Activated CD8-positive, alpha-beta T cell treated with anti-CD3 and anti-CD28 coated beads for 36 hours (primary cell): ENCODE data around the gene OR8J1. TPM values are rescaled to one million over a fixed set of nuclear protein-coding genes. Genes with fewer than 3 reads are reported as not detected.

Experiments used
- ATAC-seq: fragments of 200-7000 bp; cut with Tn5 transposase; one replicate; pipeline ENCODE4 v1.10.0; 2021; ENCODE audit warnings: mild to moderate bottlenecking, moderate library complexity
- CTCF ChIA-PET: fragments of 350-600 bp; sonication (Branson Sonifier 250); formaldehyde crosslinking; loops from one replicate; lab custom pipeline; 2021; ENCODE audit warnings: antibody characterized with exemption; lab: Charles Lee
- POLR2A ChIA-PET: fragments of 350-600 bp; sonication (Branson Sonifier 250); formaldehyde crosslinking; loops from one replicate; lab custom pipeline; 2021; ENCODE audit warnings: antibody characterized with exemption; lab: Charles Lee
- DNase-seq: peaks from one replicate; pipeline ENCODE4 v3.0.0-alpha.2; 2020
- H3K27ac Mint-ChIP-seq: one replicate; pipeline ENCODE4 v1.8.0; 2021; ENCODE audit warnings: mild to moderate bottlenecking, mixed read lengths
- H3K27me3 Mint-ChIP-seq: one replicate; pipeline ENCODE4 v1.8.0; 2021; ENCODE audit warnings: mixed read lengths
- H3K36me3 Mint-ChIP-seq: one replicate; pipeline ENCODE4 v1.8.0; 2021; ENCODE audit warnings: low read depth, mixed read lengths
- H3K4me1 Mint-ChIP-seq: one replicate; pipeline ENCODE4 v1.8.0; 2021; ENCODE audit warnings: low read depth, mixed read lengths
- H3K4me3 Mint-ChIP-seq: one replicate; pipeline ENCODE4 v1.8.0; 2021; ENCODE audit warnings: mild to moderate bottlenecking, moderate library complexity, mixed read lengths
- H3K9me3 Mint-ChIP-seq: one replicate; pipeline ENCODE4 v1.8.0; 2021; ENCODE audit warnings: mixed read lengths
- CTCF ChIP-seq: fragments of 200-600 bp; IDR thresholded peaks from one replicate; pipeline ENCODE4 v1.8.0; 2022; ENCODE audit warnings: antibody characterized with exemption, mild to moderate bottlenecking
- intact Hi-C: fragments of 100-400 bp; cut with micrococcal nuclease; formaldehyde crosslinking; loops from one replicate; pipeline ENCODE4 v1.10.0; 2022
- total RNA-seq, 2 experiments: library from RNA; stranded (reverse); gene quantifications; one replicate each; pipeline ENCODE4 v1.2.3, GENCODE V29; 2021

OR8J1 gene
- total RNA-seq, 2 experiments from 2014 or later, result not detected

- TF ChIP-seq CTCF, result no peak
- no peak for ATAC-seq
- ChIA-PET POLR2A (no interaction called here), CTCF (no interaction called here)
- DNase-seq, result no peak
- Mint-ChIP-seq H3K27ac (no peak overlapping the region), H3K36me3 (no peaks in the 10 kb centered on the region), H3K9me3 (peaks cover 35% of the 10 kb centered on the region), H3K27me3 (no peaks in the 10 kb centered on the region), H3K4me1 (no peaks in the 10 kb centered on the region), H3K4me3 (no peak overlapping the region)
- intact Hi-C loops, result no loop called here
Measured at GRCh38 chr11:56340289-56340688, 13.8 kb upstream of the OR8J1 start.

DNA sequence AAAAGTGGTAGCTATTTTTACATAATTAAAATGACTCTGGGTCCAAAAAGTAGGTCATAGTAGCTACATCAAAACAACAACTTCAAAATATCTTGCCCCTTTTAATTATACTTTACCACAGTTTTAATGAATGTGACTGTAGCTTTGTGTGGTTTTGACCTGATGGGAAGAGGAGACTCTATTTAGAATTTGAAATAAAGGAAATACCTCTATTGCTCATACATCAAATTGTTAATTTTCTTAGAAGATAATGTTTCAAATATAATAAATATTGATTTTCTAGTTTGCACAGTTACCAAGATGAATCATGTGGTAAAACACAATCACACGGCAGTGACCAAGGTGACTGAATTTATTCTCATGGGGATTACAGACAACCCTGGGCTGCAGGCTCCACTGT, 8.4 kb upstream of the OR8J1 start, which contains the start of gene OR8K1:
Gene OR8K1 (plus strand): TSS at position 301 of the 400 bp plus-strand sequence. CDS start 0 bp downstream, at position 301.
- Mint-ChIP-seq H3K36me3 (no peaks in the 10 kb centered on the region), H3K4me3 (no peak within 1 kb of the TSS), H3K9me3 (peaks cover 15% of the 10 kb centered on the region), H3K4me1 (no peaks in the 10 kb centered on the region), H3K27ac (no peak within 1 kb of the TSS), H3K27me3 (no peaks in the 10 kb centered on the region)
- ChIA-PET POLR2A (no interaction called here), CTCF (no interaction called here)
- ATAC-seq, result no peak
- no peak for DNase-seq
- intact Hi-C loops, result no loop called here
- TF ChIP-seq CTCF, result no peak

DNA sequence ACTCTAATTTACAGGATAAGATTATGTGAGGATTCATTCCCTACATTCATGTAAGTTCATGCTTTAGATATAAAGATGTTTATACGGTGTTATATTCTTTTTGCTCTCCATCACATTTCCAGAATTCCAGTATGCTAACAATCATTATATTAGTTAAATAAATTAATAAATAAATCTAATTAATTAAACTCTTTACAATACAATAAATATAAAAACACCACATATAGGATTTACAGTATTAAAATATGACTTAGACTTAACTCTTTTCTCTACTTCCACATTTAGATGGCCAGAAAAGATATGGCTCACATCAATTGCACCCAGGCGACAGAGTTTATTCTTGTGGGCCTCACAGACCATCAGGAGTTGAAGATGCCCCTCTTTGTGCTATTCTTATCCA, 21.2 kb downstream of the OR8J1 start, which contains the start of gene OR8U1:
Gene OR8U1 (plus strand): TSS at position 301 of the 400 bp plus-strand sequence. CDS start 0 bp downstream, at position 301.
- no peak for TF ChIP-seq CTCF
- CTCF ChIA-PET, result no interaction called here

DNA sequence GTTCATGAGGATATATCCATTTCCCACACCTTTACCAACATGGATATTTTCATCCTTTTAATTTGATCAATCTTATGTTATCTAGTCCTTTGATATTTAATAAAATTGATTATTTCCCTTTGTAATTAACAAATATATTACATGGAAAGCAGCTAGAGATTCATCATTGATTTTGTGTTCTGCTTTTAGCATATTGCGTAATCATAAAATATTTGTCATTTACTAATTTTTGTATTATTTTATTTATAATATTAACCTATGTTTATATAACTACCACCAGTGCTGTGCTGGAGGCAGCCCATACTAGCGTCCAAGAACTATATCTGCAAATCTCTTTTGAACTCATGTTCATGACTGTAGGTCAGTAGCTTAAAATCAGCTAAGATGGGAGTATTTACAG, 26.0 kb downstream of the OR8J1 start:
- no peak for ATAC-seq
- intact Hi-C loops, result no loop called here
- no peaks in the 10 kb centered on the region for H3K27me3 Mint-ChIP-seq
- no peaks in the 10 kb centered on the region for H3K4me1 Mint-ChIP-seq
- ChIA-PET POLR2A (no interaction called here), CTCF (no interaction called here)
- H3K4me3 Mint-ChIP-seq, result no peak overlapping the region
- peaks cover 8% of the 10 kb centered on the region for H3K9me3 Mint-ChIP-seq
- DNase-seq, result no peak
- no peak for TF ChIP-seq CTCF
- no peak overlapping the region for H3K27ac Mint-ChIP-seq
- no peaks in the 10 kb centered on the region for H3K36me3 Mint-ChIP-seq

More for the DNA sequence above, 21.2 kb downstream of the OR8J1 start, which contains the start of gene OR8U1:
- no peak for DNase-seq
- no peak within 1 kb of the TSS for H3K4me3 Mint-ChIP-seq
- no peak within 1 kb of the TSS for H3K27ac Mint-ChIP-seq
- no peaks in the 10 kb centered on the region for H3K27me3 Mint-ChIP-seq
- H3K4me1 Mint-ChIP-seq, result no peaks in the 10 kb centered on the region
- intact Hi-C loops, result no loop called here
- ATAC-seq, result no peak
- no peaks in the 10 kb centered on the region for H3K36me3 Mint-ChIP-seq
- POLR2A ChIA-PET, result no interaction called here
- peaks cover 9% of the 10 kb centered on the region for H3K9me3 Mint-ChIP-seq

GRCh38 chr11:56394381-56394780, 40.3 kb downstream of the OR8J1 start:
- no peak overlapping the region for H3K4me3 Mint-ChIP-seq
- POLR2A ChIA-PET, result no interaction called here
- H3K27me3 Mint-ChIP-seq, result no peaks in the 10 kb centered on the region
- TF ChIP-seq CTCF, result no peak
- no peaks in the 10 kb centered on the region for H3K4me1 Mint-ChIP-seq
- CTCF ChIA-PET, result no interaction called here
- ATAC-seq (no peak), DNase-seq (no peak)
- intact Hi-C loops, result no loop called here
- peaks cover 10% of the 10 kb centered on the region for H3K9me3 Mint-ChIP-seq
- H3K27ac Mint-ChIP-seq, result no peak overlapping the region
- no peaks in the 10 kb centered on the region for H3K36me3 Mint-ChIP-seq
